ENCODE data around the gene PRKAR1B. TPM values are rescaled to one million over a fixed set of nuclear protein-coding genes. Genes with fewer than 3 reads are reported as not detected.

Gene PRKAR1B
- total RNA-seq, 1 experiment from 2014 or later, result 62.0 TPM

- CTCF ChIA-PET, result interaction anchor here (0.6 kb wide), 1 partner anchor 14 kb away, joined by 5 read pairs; no protein-coding TSS in a partner anchor
- TF ChIP-seq POLR2AphosphoS5 (IDR thresholded peaks at IDR 0.05; ENCODE audit: low read depth, low read length) (no peak), SIN3A (IDR thresholded peaks at IDR 0.05; ENCODE audit: borderline replicate concordance, insufficient read depth, low read depth, low read length) (no peak), TCF7L2 (IDR thresholded peaks at IDR 0.05; ENCODE audit: low read depth, low read length) (no peak), REST (IDR thresholded peaks at IDR 0.05; ENCODE audit: insufficient read depth in 1 of 2, low read depth in 2 of 2, low read length in 1 of 2) (no peak), CTCF (IDR thresholded peaks at IDR 0.05) (no peak)
- no peak for DNase-seq (ENCODE audit: low read depth, low spot score)
- ATAC-seq, result no peak
- intact Hi-C loops (cut with micrococcal nuclease; ENCODE audit: unreplicated experiment) (no loop called here), in situ Hi-C loops (cut with HindIII; ENCODE audit: low pct_unique_long_range_greater_than_20kb, low sequenced_read_pairs) (no loop called here)
- Histone ChIP-seq H3K27ac (ENCODE audit: low read length) (no peak overlapping the region), H3K4me1 (ENCODE audit: control insufficient read depth, insufficient read depth, low read length) (peaks cover 4% of the 10 kb centered on the region), H3K36me3 (ENCODE audit: control insufficient read depth, insufficient read depth, low read length) (no peaks in the 10 kb centered on the region), H3K27me3 (ENCODE audit: control insufficient read depth, insufficient read depth, low read length) (no peaks in the 10 kb centered on the region), H3K9me3 (ENCODE audit: control insufficient read depth, insufficient read depth, low read depth, low read length) (no peaks in the 10 kb centered on the region), H3K4me3 (ENCODE audit: low read depth in 2 of 2, low read length in 2 of 2) (no peak overlapping the region)
- POLR2A ChIA-PET, result no interaction called here
- no TSS peak for BruUV-seq (replicated peaks)
Measured at GRCh38 chr7:511476-512145, 215.5 kb downstream of the PRKAR1B start.

- BruUV-seq (replicated peaks), result no TSS peak
- DNase-seq (ENCODE audit: low read depth, low spot score) (no peak), ATAC-seq (no peak)
- no peak for TF ChIP-seq REST (IDR thresholded peaks at IDR 0.05; ENCODE audit: insufficient read depth in 1 of 2, low read depth in 2 of 2, low read length in 1 of 2)
- no peak for TF ChIP-seq POLR2AphosphoS5 (IDR thresholded peaks at IDR 0.05; ENCODE audit: low read depth, low read length)
- no peak for TF ChIP-seq CTCF (IDR thresholded peaks at IDR 0.05)
- no peak for TF ChIP-seq SIN3A (IDR thresholded peaks at IDR 0.05; ENCODE audit: borderline replicate concordance, insufficient read depth, low read depth, low read length)
- no peak for TF ChIP-seq TCF7L2 (IDR thresholded peaks at IDR 0.05; ENCODE audit: low read depth, low read length)
- Histone ChIP-seq H3K9me3 (ENCODE audit: control insufficient read depth, insufficient read depth, low read depth, low read length) (no peaks in the 10 kb centered on the region), H3K36me3 (ENCODE audit: control insufficient read depth, insufficient read depth, low read length) (no peaks in the 10 kb centered on the region), H3K4me1 (ENCODE audit: control insufficient read depth, insufficient read depth, low read length) (no peaks in the 10 kb centered on the region), H3K27ac (ENCODE audit: low read length) (no peak overlapping the region), H3K4me3 (ENCODE audit: low read depth in 2 of 2, low read length in 2 of 2) (no peak overlapping the region), H3K27me3 (ENCODE audit: control insufficient read depth, insufficient read depth, low read length) (no peaks in the 10 kb centered on the region)
- ChIA-PET POLR2A (no interaction called here), CTCF (no interaction called here)
- intact Hi-C loops (cut with micrococcal nuclease; ENCODE audit: unreplicated experiment) (no loop called here), in situ Hi-C loops (cut with HindIII; ENCODE audit: low pct_unique_long_range_greater_than_20kb, low sequenced_read_pairs) (no loop called here)
Measured at GRCh38 chr7:510782-511281, 216.2 kb downstream of the PRKAR1B start.
